Karpas-422 (cell line): ENCODE data around the gene LRP1B. TPM values are rescaled to one million over a fixed set of nuclear protein-coding genes. Genes with fewer than 3 reads are reported as not detected.

Source experiments
- DNase-seq: peaks from one replicate; pipeline ENCODE4 v3.0.0-alpha.2; 2015
- H2AFZ ChIP-seq: fragments of 200-600 bp; sonication (generic); 2 replicates; pipeline ENCODE4 v1.6.1; 2014; ENCODE audit warnings: antibody characterized with exemption, low read length, mixed read lengths
- H3K27ac ChIP-seq: fragments of 200-600 bp; sonication (generic); 2 replicates; pipeline ENCODE4 v1.5.1; 2014; ENCODE audit warnings: mild to moderate bottlenecking, low read length, moderate library complexity
- H3K27me3 ChIP-seq: fragments of 200-600 bp; sonication (generic); 2 replicates; pipeline ENCODE4 v1.6.1; 2014; ENCODE audit warnings: low read length, mixed read lengths
- H3K36me3 ChIP-seq: fragments of 200-600 bp; sonication (generic); 2 replicates; pipeline ENCODE4 v1.6.1; 2014; ENCODE audit warnings: low read length, mixed read lengths; ENCODE audit not compliant: insufficient read depth
- H3K4me1 ChIP-seq: fragments of 200-600 bp; sonication (generic); 2 replicates; pipeline ENCODE4 v1.6.1; 2014; ENCODE audit warnings: mild to moderate bottlenecking, low read length, mixed read lengths
- H3K4me2 ChIP-seq: fragments of 200-600 bp; sonication (generic); 2 replicates; pipeline ENCODE4 v1.6.1; 2014; ENCODE audit warnings: low read length, low read depth, mild to moderate bottlenecking; ENCODE audit not compliant: poor library complexity, severe bottlenecking
- H3K4me3 ChIP-seq: fragments of 200-600 bp; sonication (generic); 2 replicates; pipeline ENCODE4 v1.5.1; 2014; ENCODE audit warnings: mild to moderate bottlenecking, antibody characterized with exemption, low read length, mixed read lengths
- H3K79me2 ChIP-seq: fragments of 200-600 bp; sonication (generic); 2 replicates; pipeline ENCODE4 v1.6.1; 2014; ENCODE audit warnings: mild to moderate bottlenecking, low read length, mixed read lengths
- H3K9ac ChIP-seq: fragments of 200-600 bp; sonication (generic); 2 replicates; pipeline ENCODE4 v1.6.0; 2014; ENCODE audit warnings: low read length
- H3K9me2 ChIP-seq: fragments of 200-600 bp; sonication (generic), shearing (Covaris generic); replicated peaks from 2 replicates; pipeline ENCODE4 v1.6.0; 2014; ENCODE audit warnings: mild to moderate bottlenecking, low read length, moderate library complexity; ENCODE audit not compliant: insufficient read depth
- H3K9me3 ChIP-seq: fragments of 300-700, 200-600 bp; sonication (generic); 2 replicates; pipeline ENCODE4 v1.6.1; 2014; ENCODE audit warnings: low read length, mixed read lengths
- H4K20me1 ChIP-seq: fragments of 200-600 bp; sonication (generic); 2 replicates; pipeline ENCODE4 v1.6.1; 2014; ENCODE audit warnings: mild to moderate bottlenecking, antibody characterized with exemption, low read length, low read depth; ENCODE audit not compliant: insufficient read depth
- total RNA-seq: library from RNA; depleted of rRNA; stranded (reverse); fragments of >200 nt; shearing (Covaris generic); gene quantifications from 2 replicates; pipeline ENCODE4 v1.2.3, GENCODE V29; 2014; ENCODE audit warnings: low replicate concordance

LRP1B gene
- total RNA-seq, 1 experiment from 2014 or later, result not detected

DNA sequence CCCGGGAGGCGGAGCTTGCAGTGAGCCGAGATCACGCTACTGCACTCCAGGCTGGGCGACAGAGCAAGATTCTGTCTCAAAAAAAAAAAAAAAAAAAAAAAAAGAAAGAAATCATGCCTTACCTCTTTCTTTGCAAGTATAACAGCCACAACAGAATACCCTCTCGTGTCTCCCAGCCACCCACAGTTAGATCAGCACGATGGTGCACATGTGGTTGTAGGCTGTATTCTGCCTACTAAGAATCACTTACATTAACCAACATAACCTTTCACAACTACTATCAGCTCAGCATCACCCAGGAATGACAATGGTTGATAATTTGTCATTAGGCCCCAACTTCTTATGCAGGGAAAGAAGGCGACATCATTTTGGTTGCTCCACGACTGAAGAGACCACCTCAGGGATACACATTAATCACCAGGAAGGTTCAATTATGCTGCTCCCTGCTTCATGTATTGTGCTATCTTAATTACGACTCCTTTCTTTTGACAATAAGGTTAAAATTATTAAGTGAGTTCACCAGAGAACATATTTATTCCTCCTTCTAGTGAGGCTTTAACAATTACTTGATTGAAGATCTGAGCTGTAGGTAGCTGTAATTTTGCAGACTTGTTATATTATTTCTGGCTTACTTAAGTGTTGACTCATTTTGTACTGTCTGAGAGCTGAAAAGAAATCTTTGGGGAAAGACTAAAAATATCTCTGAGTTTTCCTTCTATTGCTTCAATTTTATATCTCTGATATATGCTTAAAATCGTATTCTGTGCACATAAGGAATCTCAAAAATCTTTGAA, 120.1 kb downstream of the LRP1B start:
- Histone ChIP-seq H3K9me2 (no peaks in the 10 kb centered on the region), H3K4me3 (no peak overlapping the region), H3K4me1 (no peaks in the 10 kb centered on the region), H3K27me3 (no peaks in the 10 kb centered on the region), H3K4me2 (no peak overlapping the region), H3K79me2 (no peaks in the 10 kb centered on the region), H3K27ac (no peak overlapping the region), H3K36me3 (no peaks in the 10 kb centered on the region), H4K20me1 (no peaks in the 10 kb centered on the region), H2AFZ (no peak overlapping the region), H3K9me3 (peaks cover 12% of the 10 kb centered on the region), H3K9ac (no peak overlapping the region)
- DNase-seq, result no peak

DNA sequence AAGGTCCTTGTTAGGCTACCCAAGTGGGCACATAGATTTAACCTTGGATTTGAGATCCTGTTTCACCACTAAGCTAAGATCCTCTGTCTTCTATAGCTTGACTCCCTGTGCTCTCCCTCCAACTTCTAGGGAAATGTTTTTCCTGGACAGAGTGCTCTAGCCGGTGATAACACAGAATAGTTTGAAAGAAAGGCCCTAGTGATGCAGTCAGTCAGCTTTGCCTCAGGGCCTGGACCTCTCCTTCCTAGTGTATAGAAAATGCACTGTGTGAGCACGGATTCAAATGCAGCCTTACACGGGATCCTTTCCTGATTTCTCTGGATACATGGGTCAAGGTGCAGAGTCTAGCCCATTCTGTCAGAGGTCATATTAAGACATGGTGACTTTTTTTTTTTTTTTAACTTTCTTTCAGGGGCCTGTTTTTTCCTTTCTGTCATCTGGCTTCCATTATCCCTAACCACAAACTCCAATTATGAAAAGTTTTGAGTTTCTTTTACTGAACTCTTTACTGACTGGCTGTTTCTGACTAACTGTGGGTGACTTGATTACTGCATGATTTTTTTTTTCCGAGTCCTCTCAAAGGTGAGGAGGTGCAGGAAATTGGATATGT, 122.6 kb downstream of the LRP1B start:
- H3K4me1 ChIP-seq, result no peaks in the 10 kb centered on the region
- no peaks in the 10 kb centered on the region for H3K36me3 ChIP-seq

DNA sequence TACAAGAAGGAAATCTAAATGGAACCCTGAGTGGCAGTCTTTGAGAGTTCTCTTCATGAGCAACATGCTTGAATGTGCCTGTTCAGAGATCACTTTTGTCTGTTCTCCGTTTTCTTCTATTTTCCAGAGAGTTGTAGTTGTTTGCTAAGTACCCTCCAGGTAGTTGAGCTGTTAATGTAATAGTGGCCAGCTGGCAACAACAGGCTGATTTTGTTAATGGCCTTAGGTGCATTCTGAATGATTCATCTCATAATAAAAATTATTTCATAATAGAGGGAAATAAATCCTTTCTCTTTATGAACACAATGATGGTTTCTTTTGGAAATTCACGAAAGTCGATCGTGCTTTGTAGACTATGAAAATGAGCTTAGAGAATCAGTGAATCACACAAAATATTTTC, 136.8 kb downstream of the LRP1B start:
- H3K4me1 ChIP-seq, result no peaks in the 10 kb centered on the region
- peaks cover 7% of the 10 kb centered on the region for H3K9me3 ChIP-seq
- H4K20me1 ChIP-seq, result no peaks in the 10 kb centered on the region
- no peaks in the 10 kb centered on the region for H3K36me3 ChIP-seq
- H2AFZ ChIP-seq, result no peak overlapping the region
- H3K9me2 ChIP-seq, result no peaks in the 10 kb centered on the region
- H3K79me2 ChIP-seq, result no peaks in the 10 kb centered on the region
- DNase-seq, result no peak
- H3K27me3 ChIP-seq, result no peaks in the 10 kb centered on the region
- no peak overlapping the region for H3K4me2 ChIP-seq
- H3K4me3 ChIP-seq, result no peak overlapping the region
- H3K27ac ChIP-seq, result no peak overlapping the region
- no peak overlapping the region for H3K9ac ChIP-seq

More for the DNA sequence above, 122.6 kb downstream of the LRP1B start:
- Histone ChIP-seq H3K27ac (no peak overlapping the region), H3K79me2 (no peaks in the 10 kb centered on the region), H3K4me3 (no peak overlapping the region), H3K9me2 (no peaks in the 10 kb centered on the region), H3K9ac (no peak overlapping the region), H3K4me2 (no peak overlapping the region), H3K9me3 (peaks cover 12% of the 10 kb centered on the region), H3K27me3 (no peaks in the 10 kb centered on the region), H2AFZ (no peak overlapping the region), H4K20me1 (no peaks in the 10 kb centered on the region)
- no peak for DNase-seq

DNA sequence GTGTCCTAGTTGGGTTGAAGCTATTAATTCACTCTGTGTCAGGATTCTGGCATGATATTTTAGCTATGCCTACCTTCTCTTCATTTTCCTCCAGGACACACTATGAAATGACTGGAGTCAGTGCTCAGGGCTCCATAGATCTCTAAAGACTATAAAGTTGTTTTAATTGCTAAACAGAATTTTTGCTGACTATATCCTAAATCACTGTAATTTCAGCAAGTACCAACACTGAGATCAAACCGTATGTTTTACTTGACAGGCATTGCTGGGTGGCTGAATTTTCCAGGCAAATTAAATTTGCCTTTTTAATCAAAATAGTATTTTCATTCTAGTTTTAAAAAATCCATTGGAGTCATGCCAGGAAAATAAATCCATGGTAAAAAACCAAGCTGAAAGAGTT, 138.1 kb downstream of the LRP1B start:
- Histone ChIP-seq H3K9ac (no peak overlapping the region), H3K79me2 (no peaks in the 10 kb centered on the region), H3K36me3 (no peaks in the 10 kb centered on the region), H3K4me3 (no peak overlapping the region), H3K27ac (no peak overlapping the region), H3K9me2 (no peaks in the 10 kb centered on the region), H3K27me3 (no peaks in the 10 kb centered on the region), H3K9me3 (peaks cover 13% of the 10 kb centered on the region), H2AFZ (no peak overlapping the region), H3K4me2 (no peak overlapping the region), H3K4me1 (no peaks in the 10 kb centered on the region), H4K20me1 (no peaks in the 10 kb centered on the region)
- DNase-seq, result no peak

DNA sequence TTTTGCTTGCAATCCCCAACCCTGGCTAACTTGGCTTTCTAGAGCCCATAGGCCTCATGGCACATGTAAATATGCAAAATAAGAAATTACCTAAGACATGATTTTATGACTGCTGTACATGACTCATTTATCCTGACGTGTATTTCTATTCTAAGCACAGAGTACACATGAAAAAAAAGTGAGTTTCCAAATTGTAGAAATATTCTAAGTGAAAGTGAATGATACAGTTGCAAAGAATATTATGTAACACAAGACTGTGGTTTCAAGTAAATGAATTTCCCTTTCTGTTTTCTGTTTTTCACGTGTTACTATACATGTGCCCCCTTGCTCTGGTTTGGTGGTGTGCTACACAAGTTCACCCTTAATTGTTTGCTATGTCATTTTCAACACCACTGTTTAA, 162.4 kb downstream of the LRP1B start:
- no peak overlapping the region for H3K4me2 ChIP-seq
- H3K9me3 ChIP-seq, result peaks cover 24% of the 10 kb centered on the region
- H3K27me3 ChIP-seq, result no peaks in the 10 kb centered on the region
- no peak overlapping the region for H3K27ac ChIP-seq
- H3K79me2 ChIP-seq, result no peaks in the 10 kb centered on the region
- no peak overlapping the region for H3K9ac ChIP-seq
- no peaks in the 10 kb centered on the region for H3K36me3 ChIP-seq
- H2AFZ ChIP-seq, result no peak overlapping the region; the same call in 1 of the 2 replicates
- H3K4me1 ChIP-seq, result no peaks in the 10 kb centered on the region
- H3K4me3 ChIP-seq, result no peak overlapping the region
- no peaks in the 10 kb centered on the region for H4K20me1 ChIP-seq
- no peaks in the 10 kb centered on the region for H3K9me2 ChIP-seq
- no peak for DNase-seq

DNA sequence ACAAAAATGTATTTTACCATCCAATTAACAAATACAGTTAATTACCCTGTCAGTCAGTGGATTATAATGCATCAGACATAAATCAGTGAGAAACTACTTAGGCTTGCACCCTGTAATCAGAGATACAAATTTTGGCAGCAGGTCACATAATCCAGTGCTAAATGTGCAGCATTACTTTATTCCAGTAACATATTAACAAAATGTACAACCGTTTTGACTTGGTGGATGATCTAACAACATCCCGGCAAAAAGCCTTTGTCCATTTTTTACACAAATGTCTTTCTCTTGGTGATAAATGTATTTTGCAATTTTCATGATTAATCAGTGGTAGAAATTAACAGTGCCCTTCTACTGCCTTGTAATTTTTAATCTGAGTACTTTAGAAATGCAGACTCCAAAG, 162.8 kb downstream of the LRP1B start:
- Histone ChIP-seq H3K4me1 (no peaks in the 10 kb centered on the region), H3K4me3 (no peak overlapping the region), H3K9me3 (peaks cover 24% of the 10 kb centered on the region), H3K79me2 (no peaks in the 10 kb centered on the region), H2AFZ (no peak overlapping the region), H3K9ac (no peak overlapping the region), H4K20me1 (no peaks in the 10 kb centered on the region), H3K36me3 (no peaks in the 10 kb centered on the region), H3K4me2 (no peak overlapping the region), H3K27ac (no peak overlapping the region), H3K27me3 (no peaks in the 10 kb centered on the region), H3K9me2 (no peaks in the 10 kb centered on the region)
- DNase-seq, result no peak

DNA sequence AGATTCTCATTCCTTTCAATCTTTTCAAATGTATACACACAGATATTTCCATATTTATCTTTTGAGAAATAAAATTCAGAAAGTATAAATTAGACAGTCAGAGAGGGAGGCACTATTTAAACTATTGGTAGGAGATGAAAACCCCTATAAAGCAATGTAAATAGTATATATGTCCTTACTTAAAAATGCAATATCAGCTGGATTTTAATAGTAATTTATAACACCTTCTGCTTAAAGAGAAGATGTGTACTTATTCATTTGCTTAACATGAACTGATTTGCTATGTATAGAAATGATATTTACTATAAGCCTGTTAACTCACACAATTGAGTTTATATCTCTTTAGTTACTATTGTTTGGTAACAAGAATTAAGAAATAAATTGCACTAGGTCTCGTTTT, 163.3 kb downstream of the LRP1B start:
- Histone ChIP-seq H4K20me1 (no peaks in the 10 kb centered on the region), H3K4me2 (no peak overlapping the region), H3K27me3 (no peaks in the 10 kb centered on the region), H3K4me3 (no peak overlapping the region), H3K79me2 (no peaks in the 10 kb centered on the region), H3K9me2 (no peaks in the 10 kb centered on the region), H3K4me1 (no peaks in the 10 kb centered on the region), H3K9ac (no peak overlapping the region), H3K27ac (no peak overlapping the region), H3K36me3 (no peaks in the 10 kb centered on the region), H2AFZ (no peak overlapping the region), H3K9me3 (peaks cover 26% of the 10 kb centered on the region)
- DNase-seq, result no peak

DNA sequence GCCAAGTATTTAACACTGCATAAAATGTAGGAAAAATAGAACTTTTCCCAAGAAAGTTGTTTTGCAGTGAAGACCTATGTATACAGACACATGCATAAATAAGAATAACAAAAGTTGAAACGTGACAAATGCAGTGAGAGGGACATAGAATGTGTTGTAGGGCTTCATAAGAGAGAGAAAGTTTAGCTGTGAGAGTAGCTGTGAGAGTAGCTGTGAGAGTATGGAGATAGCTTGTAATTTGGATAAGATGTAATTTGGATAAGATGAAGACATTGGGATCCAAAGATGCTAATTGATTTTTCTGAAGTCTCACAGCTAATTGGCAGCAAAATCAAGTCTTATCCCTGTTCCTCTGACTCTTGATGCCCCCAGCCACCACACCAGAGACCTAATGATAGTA, 170.9 kb downstream of the LRP1B start:
- Histone ChIP-seq H3K36me3 (no peaks in the 10 kb centered on the region), H3K9me3 (peaks cover 20% of the 10 kb centered on the region; the same call in 1 of the 2 replicates), H3K4me3 (no peak overlapping the region), H3K27ac (no peak overlapping the region), H3K4me2 (no peak overlapping the region), H3K9me2 (no peaks in the 10 kb centered on the region), H2AFZ (no peak overlapping the region), H3K4me1 (no peaks in the 10 kb centered on the region), H3K9ac (no peak overlapping the region), H4K20me1 (no peaks in the 10 kb centered on the region), H3K27me3 (no peaks in the 10 kb centered on the region), H3K79me2 (no peaks in the 10 kb centered on the region)
- no peak for DNase-seq
